ENCODE data around the gene NES.
"Not testable (repeated sequence)": the region's sequence is repeated elsewhere in the genome, so short reads cannot be mapped to it uniquely, and the experiment has no call there.

NES gene

GRCh38 chr1:156645056-156645455, 32.2 kb downstream of the NES start:
- no peak for DNase-seq (ENCODE audit: low read depth)

DNA sequence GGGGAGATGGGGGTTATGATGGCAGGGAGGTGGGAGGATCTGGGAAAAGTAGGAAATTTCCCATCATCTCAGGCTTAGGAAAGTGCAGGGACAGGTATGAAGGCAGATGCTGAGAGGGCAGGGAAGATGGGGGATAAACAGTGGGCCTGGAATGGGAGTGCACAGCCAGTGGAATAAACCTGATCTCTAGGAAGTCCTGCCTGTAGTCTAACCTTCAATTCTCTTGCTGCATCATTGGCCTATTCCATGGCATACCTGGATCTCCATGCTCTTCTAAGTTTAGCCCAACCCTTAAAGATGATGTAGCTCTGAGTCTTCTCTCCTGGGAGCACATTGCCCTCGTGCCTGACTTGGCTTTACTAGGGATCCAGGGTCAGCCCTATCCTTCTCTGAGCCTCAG, 32.6 kb downstream of the NES start:
- DNase-seq (ENCODE audit: low read depth) = no peak

DNA sequence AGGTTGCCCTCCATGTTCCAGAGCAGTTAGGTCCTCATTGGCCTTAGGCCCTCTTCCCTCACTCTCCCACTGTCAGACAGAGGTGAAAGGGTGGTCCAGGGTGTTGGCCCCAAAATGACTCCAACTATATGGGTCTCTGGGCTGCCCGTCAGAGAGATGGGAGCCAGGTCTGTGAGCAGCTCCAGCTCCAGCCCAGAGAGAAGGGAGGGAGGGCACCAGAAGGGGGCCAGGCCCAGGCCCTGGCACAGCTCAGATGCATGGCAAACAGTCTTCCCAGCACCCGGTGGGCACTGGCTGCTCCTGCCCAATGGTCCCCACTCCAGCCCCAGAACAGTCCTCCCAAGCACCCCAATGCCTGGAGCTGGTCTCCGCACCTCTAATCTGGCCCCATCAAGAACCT, 33.1 kb downstream of the NES start:
- DNase-seq (ENCODE audit: low read depth) = no peak

DNA sequence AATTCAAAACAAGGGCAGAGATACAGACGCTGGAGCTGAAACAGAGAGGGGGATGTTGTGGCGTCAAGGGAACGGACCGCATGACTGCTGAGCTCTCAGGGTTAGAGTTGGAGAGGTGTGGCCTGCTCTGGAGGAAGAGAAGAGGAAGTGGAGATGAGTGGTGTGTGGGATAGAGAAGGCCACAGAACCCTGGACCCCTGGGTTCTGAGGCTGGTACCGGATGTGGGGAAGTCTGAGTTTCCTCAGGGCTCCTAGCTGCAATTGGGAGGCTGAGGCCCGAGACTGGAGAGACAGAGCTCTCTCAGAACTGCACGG, 33.5 kb downstream of the NES start:
- no peak for DNase-seq (ENCODE audit: low read depth)

DNA sequence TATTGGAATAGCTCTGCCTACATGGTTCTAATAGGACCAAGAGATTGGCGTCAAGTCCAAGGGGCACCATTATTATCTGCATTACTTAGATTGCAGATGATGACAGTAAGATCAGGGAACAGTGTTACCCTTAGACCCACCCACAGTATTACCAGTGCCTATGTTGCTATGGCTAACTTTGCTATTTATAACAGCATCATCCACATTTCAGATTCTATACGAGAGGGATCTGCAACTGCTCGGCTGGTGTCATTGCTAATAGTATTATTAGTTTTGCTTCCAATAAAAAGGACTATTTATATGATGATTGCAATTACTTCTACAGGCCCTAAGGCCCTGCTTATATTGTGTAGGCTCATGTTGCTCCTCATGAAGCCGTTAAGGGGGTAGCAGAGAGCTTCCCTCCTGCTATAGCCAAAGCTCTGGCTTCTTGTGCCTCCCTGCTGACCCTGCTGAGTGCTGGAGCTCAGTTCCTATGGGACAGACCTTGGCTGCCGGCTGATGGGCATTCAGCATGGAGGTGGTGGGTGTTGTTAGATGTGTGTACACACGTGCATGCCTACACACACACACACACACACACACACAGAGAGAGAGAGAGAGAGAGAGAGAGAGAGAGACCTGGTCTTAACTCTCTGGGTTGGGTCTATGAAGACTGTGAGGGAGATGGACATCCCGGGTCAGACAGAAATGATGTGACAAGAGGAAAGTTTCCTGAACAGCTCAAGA, 34.0 kb downstream of the NES start:
- DNase-seq (ENCODE audit: low read depth) = no peak

GRCh38 chr1:156642265-156643048, 34.8 kb downstream of the NES start:
- DNase-seq (ENCODE audit: low read depth) = no peak

GRCh38 chr1:156641761-156642264, 35.4 kb downstream of the NES start, which contains the start of gene BCAN:
Gene BCAN, plus strand, starts transcription at chr1:156642117. Its CDS starts 3,938 bp downstream, at chr1:156646055.
- DNase-seq (ENCODE audit: low read depth) = no peak

- DNase-seq (ENCODE audit: low read depth) = no peak
Measured at GRCh38 chr1:156640842-156641706, 36.1 kb downstream of the NES start.

GRCh38 chr1:156639601-156640101, 37.6 kb downstream of the NES start:
- DNase-seq (ENCODE audit: low read depth) = no peak

DNA sequence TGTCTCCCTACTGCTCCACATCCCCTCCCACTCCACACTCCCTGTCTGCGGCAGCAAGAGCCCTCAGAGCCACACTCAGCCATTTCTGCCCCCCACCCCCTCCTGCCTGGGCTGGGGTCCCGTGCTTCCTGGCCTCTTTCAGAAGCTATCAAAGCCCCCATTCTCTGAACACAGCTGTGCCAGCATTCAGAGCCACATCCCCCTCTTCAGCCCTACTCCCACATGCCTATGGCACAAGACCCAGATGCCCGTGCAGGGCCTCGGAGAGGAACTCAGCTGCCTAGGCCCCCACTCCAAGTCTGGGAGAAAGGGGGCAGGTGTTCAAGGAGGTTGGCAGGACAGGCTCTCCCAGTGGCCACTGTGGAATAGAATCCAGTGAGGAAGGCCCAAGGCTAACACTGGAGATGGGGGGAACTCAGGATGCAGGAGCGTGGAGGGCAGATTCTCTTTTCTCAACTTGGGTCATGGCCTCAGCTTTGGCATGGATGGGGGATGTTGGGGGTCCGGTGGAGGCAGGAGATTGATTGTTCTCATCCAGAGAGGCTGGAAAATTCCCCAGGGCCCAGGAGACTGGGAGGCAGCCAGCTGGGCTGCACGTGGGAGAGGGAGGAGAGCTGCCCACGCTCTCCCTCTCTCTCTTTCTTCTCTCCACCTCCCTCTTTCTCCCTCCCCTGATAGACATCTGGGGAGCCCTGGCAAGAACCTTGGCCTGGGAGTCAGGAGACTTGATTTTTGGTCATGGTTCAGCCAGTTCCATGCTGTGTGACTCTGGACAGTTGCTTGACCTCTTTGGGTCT, 38.8 kb downstream of the NES start:
- no peak for DNase-seq (ENCODE audit: low read depth)

DNA sequence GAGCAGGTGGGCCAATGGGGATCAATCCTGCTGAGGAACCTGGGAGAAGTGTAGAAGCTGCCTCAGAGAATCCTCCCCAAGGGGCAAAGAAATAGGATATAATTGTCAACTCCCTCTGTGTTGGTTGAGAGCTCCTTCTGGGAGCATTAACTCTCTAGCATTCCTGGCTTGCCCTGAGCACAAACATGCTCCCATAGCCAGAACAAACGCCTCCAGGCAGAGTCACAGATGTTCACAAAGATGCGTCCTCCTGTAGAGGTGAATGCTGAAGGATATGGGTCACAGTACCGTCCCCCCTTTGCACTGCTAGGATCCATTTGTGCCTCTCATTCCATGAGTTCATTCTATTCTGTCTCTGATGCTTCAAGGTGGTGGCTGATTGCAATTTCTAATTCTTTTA, 44.9 kb downstream of the NES start:
- DNase-seq (ENCODE audit: low read depth) = no peak

DNA sequence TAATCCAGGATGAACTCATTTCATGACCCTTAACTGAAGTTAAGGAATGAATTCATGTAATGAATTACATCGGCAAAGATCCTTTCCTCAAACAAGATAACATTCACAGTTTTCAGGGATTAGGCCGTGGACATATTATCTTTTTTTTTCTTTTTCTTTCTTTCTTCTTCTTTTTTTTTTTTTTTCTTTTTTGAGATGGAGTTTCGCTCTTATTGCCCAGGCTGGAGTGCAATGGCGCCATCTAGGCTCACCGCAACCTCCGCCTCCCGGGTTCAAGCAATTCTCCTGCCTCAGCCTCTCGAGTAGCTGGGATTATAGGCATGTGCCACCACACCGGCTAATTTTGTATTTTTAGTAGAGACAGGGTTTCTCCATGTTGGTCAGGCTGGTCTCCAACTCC, 46.1 kb downstream of the NES start:
- not testable (repeated sequence) for DNase-seq (ENCODE audit: low read depth)

DNA sequence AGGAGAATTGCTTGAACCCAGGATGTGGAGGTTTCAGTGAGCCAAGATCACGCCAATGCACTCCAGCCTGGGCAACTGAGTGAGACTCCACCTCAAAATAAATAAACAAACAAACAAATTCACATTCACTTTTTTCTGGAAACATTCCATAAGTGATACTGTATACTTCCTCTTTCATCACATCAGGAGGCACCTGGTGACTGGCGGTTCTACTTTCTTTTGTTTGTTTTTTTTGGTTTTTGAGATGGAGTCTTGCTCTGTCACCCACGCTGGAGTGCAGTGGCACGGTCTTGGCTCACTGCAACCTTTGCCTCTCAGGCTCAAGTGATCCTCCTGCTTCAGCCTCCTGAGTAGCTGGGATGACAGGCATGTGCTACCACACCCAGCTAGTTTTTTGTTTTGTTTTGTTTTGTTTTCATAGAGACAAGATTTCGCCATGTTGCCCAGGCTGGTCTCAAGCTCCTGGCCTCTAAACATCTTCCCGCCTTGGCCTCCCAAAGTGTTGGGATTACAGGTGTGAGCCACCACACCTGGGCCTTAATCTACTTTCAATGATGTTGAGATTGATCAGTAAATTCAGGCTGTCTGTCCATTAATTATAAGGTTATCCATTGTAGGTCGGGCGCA, 47.3 kb downstream of the NES start:
- no peak for DNase-seq (ENCODE audit: low read depth)

- DNase-seq (ENCODE audit: low read depth) = no peak
Measured at GRCh38 chr1:156627313-156627880, 49.8 kb downstream of the NES start.

DNA sequence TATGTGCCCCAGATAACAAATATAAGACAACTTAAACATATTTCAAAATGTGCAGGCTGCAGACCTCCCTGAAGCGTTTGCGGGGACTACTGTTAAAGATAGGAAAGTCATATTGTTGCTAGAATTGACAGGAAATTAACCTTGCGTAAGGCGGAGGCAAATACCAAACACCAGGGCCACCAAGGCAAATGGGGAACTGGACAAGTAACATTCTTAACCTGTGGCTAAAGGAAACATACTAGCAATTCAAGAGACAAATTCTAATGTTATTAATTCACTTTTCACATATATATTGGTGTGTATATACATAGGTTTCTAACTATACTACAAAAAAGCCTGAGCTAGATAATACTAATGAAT, 51.1 kb downstream of the NES start:
- no peak for DNase-seq (ENCODE audit: low read depth)

- DNase-seq (ENCODE audit: low read depth) = peak; percentile 42
Measured at GRCh38 chr1:156625436-156626078, 51.6 kb downstream of the NES start.

GRCh38 chr1:156624814-156625435, 52.3 kb downstream of the NES start:
- DNase-seq (ENCODE audit: low read depth) = no peak

DNA sequence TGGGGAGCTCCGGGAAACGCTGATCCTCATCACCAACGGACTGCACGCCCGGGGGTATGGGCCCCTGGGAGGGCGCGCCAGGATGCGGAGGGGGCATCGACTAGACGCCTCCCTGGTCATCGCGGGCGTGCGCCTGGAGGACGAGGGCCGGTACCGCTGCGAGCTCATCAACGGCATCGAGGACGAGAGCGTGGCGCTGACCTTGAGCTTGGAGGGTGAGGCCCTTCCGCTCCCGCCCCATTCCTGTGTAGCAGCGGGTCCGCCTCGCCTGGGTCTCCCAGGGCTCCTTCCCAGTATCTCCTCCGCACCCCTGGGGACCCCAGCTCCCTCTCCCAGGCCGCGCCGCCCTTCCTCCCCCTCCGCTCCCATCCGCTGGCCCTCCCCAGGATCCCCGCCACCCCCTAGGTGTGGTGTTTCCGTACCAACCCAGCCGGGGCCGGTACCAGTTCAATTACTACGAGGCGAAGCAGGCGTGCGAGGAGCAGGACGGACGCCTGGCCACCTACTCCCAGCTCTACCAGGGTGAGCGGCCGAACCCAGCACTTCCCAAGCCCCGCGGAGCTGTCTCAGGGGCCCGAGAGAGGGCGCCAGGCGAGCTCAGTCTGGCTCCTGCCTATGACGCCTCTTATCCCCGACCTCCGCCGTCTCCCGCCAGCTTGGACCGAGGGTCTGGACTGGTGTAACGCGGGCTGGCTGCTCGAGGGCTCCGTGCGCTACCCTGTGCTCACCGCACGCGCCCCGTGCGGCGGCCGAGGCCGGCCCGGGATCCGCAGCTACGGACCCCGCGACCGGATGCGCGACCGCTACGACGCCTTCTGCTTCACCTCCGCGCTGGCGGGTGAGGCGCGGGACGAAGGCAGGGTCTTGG, 53.0 kb downstream of the NES start:
- peak; percentile 23 for DNase-seq (ENCODE audit: low read depth)

Data from stimulated activated CD8-positive, alpha-beta memory T cell treated with anti-CD3 and anti-CD28 coated beads, Interleukin-12 subunit alpha, Interleukin-12 subunit beta, amount 100 ng/mL, for 4 hours (primary cell).